Measurements from ENCODE around the gene SCLY. TPM values are rescaled to one million over a fixed set of nuclear protein-coding genes. Genes with fewer than 3 reads are reported as not detected.

Gene SCLY, protein sequence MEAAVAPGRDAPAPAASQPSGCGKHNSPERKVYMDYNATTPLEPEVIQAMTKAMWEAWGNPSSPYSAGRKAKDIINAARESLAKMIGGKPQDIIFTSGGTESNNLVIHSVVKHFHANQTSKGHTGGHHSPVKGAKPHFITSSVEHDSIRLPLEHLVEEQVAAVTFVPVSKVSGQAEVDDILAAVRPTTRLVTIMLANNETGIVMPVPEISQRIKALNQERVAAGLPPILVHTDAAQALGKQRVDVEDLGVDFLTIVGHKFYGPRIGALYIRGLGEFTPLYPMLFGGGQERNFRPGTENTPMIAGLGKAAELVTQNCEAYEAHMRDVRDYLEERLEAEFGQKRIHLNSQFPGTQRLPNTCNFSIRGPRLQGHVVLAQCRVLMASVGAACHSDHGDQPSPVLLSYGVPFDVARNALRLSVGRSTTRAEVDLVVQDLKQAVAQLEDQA
- 63.6 TPM for polyA plus RNA-seq (2012; ENCODE audit: insufficient read depth, insufficient read length, low read depth)

- Histone ChIP-seq H3K27me3 (no peaks in the 10 kb centered on the region), H3K9me3 (no peaks in the 10 kb centered on the region), H3K36me3 (peaks cover 15% of the 10 kb centered on the region), H3K4me1 (no peaks in the 10 kb centered on the region), H3K4me3 (ENCODE audit: low read depth, low read length) (peak within 1 kb of the TSS; percentile 99)
- DNase-seq: peak; percentile 99
- TF ChIP-seq CTCF (IDR thresholded peaks at IDR 0.05; ENCODE audit: low read depth, low read length): no peak
These were observed at the start of gene SCLY for GRCh38 chr2:238060542-238061314. Gene SCLY (plus strand): TSS chr2:238061001. CDS start chr2:238061055, 54 bp downstream.

GRCh38 chr2:238013806-238014205, 47.0 kb upstream of the SCLY start:
- Histone ChIP-seq H3K4me1 (no peaks in the 10 kb centered on the region), H3K27me3 (no peaks in the 10 kb centered on the region), H3K4me3 (ENCODE audit: low read depth, low read length) (no peak overlapping the region), H3K9me3 (no peaks in the 10 kb centered on the region), H3K36me3 (no peaks in the 10 kb centered on the region)
- no peak for TF ChIP-seq CTCF (IDR thresholded peaks at IDR 0.05; ENCODE audit: low read depth, low read length)
- no peak for DNase-seq

DNA sequence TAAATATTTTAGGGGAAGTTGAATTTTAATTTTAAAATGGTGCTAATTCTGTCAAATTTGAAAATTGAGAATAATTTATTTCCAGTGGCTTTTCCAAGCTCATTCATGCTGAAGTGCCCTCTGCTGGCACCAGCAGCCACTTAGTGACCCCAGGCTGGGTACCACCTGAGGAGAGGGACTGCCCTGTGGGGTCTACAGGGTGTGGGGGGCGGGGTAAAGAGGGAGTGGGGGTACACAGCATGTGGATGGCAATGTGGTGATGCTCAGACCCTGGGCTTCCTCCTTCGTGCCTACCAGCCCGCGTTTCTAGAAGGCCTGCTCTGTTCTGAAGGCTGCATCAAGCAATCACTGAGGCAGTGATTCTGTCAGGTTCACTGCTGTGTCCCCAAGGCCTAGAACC, 45.1 kb upstream of the SCLY start:
- Histone ChIP-seq H3K27me3 (no peaks in the 10 kb centered on the region), H3K9me3 (no peaks in the 10 kb centered on the region), H3K4me3 (ENCODE audit: low read depth, low read length) (no peak overlapping the region), H3K36me3 (no peaks in the 10 kb centered on the region), H3K4me1 (no peaks in the 10 kb centered on the region)
- peak; percentile 52 for TF ChIP-seq CTCF (IDR thresholded peaks at IDR 0.05; ENCODE audit: low read depth, low read length)
- no peak for DNase-seq

DNA sequence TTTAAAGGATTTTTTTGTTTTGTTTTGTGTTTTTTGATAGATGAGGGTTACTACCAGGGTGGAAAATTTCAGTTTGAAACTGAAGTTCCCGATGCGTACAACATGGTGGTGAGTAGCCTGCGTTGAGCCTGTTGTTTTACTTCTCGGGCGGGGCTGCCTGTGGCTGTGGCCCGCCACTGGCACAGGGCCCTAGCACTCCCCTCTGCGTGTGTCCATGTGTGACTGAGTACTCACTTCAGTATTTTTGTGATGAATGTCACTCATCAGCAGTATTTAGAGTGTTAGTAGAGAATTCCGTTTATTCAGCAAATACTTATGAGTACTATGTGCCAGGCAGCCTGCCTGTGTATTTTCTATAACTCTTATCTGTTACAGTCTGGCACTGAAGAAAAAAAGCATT, 44.3 kb upstream of the SCLY start:
- Histone ChIP-seq H3K27me3 (no peaks in the 10 kb centered on the region), H3K4me3 (ENCODE audit: low read depth, low read length) (no peak overlapping the region), H3K36me3 (no peaks in the 10 kb centered on the region), H3K9me3 (no peaks in the 10 kb centered on the region), H3K4me1 (no peaks in the 10 kb centered on the region)
- DNase-seq: no peak
- TF ChIP-seq CTCF (IDR thresholded peaks at IDR 0.05; ENCODE audit: low read depth, low read length): no peak

DNA sequence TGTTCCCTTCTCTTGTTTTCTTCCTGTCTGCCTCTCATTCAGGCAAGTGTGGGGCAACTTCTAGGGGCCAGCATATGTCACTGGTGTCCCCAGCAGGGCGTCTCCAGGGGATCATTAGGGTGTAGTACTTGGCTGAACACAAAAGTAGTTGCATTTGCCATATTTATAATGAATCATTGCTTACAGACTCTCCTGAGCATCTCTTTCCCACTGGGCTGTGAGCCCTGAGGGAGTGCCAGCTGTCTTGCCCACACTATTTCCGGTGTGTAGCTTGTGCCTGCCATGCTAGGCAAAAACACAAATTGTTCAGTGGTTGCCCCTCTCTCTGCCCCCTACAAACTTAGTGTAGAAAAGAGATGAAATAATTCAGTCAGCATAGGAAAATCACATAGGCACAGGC, 40.8 kb upstream of the SCLY start:
- no peak for DNase-seq
- no peak for TF ChIP-seq CTCF (IDR thresholded peaks at IDR 0.05; ENCODE audit: low read depth, low read length)
- Histone ChIP-seq H3K36me3 (no peaks in the 10 kb centered on the region; the same call in 1 of the 2 replicates), H3K9me3 (no peaks in the 10 kb centered on the region), H3K4me3 (ENCODE audit: low read depth, low read length) (no peak overlapping the region), H3K4me1 (no peaks in the 10 kb centered on the region), H3K27me3 (no peaks in the 10 kb centered on the region)
